Right lobe of liver (tissue), 4 donors: Measurements from ENCODE around the gene ZFAND3.

Source experiments
- POLR2A ChIP-seq: fragments of 450-650 bp; IDR thresholded peaks from one replicate; pipeline ENCODE4 v1.6.1; 2017; ENCODE audit warnings: antibody characterized with exemption, mild to moderate bottlenecking
- TF ChIP-seq, protein P1 (sequence below), 4 donors: fragments of 200-600 bp in 3 of 4; fragments of 450-650 bp in 1 of 4; IDR thresholded peaks; one replicate each; pipeline versions ENCODE4 v1.5.1 to v1.8.0; 2016 to 2022; ENCODE audit warnings: antibody characterized with exemption in 4 of 4, mild to moderate bottlenecking in 2 of 4
- donor health status: DM: no; HTN: no; CAD: no.
- donor health status: DM: no; HTN: no; CAD: no.
- donor health status: DM: no; HTN: yes; CAD: no.

DNA sequence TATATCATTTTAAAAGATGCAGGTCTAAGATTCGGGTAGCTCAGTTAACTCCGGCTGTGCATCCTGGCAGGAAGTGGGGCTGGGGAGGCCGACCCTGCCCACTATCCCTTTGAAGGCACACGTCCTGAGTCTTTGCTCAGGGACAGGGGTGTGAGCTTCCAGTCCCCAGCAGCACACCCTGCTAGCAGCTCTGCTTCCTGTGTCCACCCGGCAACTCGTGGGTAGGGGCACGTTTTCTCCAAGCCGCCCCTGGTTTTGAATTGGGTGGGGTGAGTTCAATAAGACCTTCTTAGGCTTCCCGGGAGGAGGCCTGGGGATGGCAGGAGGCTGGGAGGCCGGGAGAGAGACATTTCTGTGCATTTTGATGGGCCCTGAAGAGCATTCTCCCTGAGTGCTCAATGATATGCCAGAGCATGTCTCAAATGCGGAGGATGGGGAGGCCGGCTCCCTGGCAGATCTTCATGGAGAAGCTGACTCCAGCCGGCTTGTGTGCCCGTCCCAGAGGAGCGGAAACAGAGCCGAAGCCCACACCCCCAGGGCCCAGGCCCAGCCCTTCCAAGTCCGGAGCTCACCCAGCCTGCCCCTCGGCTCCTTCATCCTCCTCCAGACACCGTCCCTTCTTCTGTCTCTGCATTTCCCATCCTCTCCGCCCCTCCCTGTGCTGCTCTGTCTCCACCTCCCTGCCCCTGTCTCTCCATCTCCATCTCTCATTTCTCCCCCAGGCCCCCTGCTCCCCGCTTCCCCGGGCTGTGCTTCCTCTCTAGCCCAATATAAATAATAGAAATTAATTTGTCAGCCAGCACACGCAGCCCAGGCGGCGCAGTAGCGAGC, 36.3 kb upstream of the ZFAND3 start:
- TF ChIP-seq, protein P1, sequence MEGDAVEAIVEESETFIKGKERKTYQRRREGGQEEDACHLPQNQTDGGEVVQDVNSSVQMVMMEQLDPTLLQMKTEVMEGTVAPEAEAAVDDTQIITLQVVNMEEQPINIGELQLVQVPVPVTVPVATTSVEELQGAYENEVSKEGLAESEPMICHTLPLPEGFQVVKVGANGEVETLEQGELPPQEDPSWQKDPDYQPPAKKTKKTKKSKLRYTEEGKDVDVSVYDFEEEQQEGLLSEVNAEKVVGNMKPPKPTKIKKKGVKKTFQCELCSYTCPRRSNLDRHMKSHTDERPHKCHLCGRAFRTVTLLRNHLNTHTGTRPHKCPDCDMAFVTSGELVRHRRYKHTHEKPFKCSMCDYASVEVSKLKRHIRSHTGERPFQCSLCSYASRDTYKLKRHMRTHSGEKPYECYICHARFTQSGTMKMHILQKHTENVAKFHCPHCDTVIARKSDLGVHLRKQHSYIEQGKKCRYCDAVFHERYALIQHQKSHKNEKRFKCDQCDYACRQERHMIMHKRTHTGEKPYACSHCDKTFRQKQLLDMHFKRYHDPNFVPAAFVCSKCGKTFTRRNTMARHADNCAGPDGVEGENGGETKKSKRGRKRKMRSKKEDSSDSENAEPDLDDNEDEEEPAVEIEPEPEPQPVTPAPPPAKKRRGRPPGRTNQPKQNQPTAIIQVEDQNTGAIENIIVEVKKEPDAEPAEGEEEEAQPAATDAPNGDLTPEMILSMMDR (IDR thresholded peaks at IDR 0.05) = no peak
- no peak for TF ChIP-seq POLR2A
